GM21737 (cell line): ENCODE results near the gene GTPBP1.

Experiments
- ATAC-seq: cut with Tn5 transposase; IDR thresholded peaks from one replicate; pipeline ENCODE4 v1.9.1; 2021; ENCODE audit warnings: mild to moderate bottlenecking, moderate library complexity; ENCODE audit not compliant: unreplicated experiment

The GTPBP1 gene

GRCh38 chr22:38782402-38783094 lies 76.8 kb downstream of the GTPBP1 start:
- ATAC-seq = no peak
